DMS114 treated with DMSO at 0.1 percent for 48 hours (cell line): ENCODE data around the gene CSNK1A1L.
"Not testable (repeated sequence)": the region's sequence is repeated elsewhere in the genome, so short reads cannot be mapped to it uniquely, and the experiment has no call there.

Experiments used
- DNase-seq: peaks from one replicate; lab custom pipeline; 2025; ENCODE audit not compliant: unreplicated experiment; lab: John Stamatoyannopoulos, UW

The CSNK1A1L gene

DNA sequence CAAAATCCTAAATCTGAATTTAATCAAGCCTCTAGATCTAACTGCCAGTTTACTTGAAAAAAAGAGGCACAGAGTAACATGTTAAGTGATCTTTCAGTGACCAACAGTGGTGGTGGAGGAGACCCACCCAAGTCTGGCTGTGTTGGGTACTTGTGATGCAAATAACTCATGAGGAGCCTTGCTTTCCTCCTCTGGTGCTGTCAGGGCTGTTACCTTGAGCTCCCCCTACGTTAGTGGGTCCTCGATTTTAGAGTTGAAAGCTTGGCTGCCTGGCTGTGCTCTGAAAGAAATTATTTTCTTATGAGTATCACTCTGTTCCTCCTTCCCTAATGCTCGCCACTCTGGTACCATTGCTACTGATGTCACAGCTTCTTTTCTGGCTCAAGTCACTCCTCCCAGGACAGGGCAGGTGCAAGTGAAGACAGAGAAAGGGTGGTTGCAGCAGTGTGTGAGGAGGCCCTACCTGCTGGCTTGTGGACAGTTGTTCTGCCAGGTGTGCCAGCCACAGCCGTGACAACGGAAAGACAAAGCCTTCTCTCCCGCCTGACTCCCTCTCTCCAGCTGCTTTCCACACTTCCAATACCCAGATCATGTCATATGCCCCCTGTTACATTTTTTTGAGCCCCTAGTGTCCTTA lies 39.5 kb downstream of the CSNK1A1L start:
- DNase-seq = no peak

DNA sequence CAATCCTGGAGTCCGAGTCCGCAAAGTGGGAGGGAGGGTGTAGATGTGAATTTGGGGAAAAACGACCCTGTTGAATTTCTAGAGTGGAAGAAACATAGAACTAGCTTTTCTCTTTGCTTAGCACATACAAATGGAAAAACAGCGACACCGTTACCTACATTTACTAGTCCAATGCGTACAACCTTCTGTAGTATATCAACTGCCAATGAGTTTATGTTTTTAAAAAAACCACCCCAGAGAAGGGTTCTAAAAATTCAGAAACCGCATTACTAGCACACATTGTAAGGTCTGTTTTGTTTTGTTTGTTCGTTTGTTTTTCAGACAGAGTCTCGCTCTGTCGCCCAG lies 45.6 kb downstream of the CSNK1A1L start:
- DNase-seq = no peak

- DNase-seq = peak; percentile 68
These were observed 46.3 kb downstream of the CSNK1A1L start, which contains the start of gene SUPT20H for GRCh38 chr13:37058910-37059847. TSS of gene SUPT20H (minus strand) at chr13:37059688. CDS start at chr13:37051490, 8,198 bp downstream.

DNA sequence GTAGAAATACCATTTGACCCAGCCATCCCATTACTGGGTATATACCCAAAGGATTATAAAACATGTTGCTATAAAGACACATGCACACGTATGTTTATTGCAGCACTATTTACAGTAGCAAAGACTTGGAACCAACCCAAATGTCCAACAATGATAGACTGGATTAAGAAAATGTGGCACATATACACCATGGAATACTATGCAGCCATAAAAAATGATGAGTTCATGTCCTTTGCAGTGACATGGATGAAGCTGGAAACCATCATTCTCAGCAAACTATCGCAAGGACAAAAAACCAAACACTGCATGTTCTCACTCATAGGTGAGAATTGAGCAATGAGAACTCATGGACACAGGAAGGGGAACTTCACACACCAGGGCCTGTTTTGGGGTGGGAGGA lies 49.2 kb downstream of the CSNK1A1L start:
- DNase-seq = not testable (repeated sequence)
